T-helper 22 cell (primary cell): ENCODE results near the gene PAN2.
"Not testable (repeated sequence)": the region's sequence is repeated elsewhere in the genome, so short reads cannot be mapped to it uniquely, and the experiment has no call there.

Experiments
- DNase-seq: peaks from one replicate; pipeline ENCODE4 v3.0.0-alpha.2; 2020; ENCODE audit warnings: low read depth

PAN2 gene

DNA sequence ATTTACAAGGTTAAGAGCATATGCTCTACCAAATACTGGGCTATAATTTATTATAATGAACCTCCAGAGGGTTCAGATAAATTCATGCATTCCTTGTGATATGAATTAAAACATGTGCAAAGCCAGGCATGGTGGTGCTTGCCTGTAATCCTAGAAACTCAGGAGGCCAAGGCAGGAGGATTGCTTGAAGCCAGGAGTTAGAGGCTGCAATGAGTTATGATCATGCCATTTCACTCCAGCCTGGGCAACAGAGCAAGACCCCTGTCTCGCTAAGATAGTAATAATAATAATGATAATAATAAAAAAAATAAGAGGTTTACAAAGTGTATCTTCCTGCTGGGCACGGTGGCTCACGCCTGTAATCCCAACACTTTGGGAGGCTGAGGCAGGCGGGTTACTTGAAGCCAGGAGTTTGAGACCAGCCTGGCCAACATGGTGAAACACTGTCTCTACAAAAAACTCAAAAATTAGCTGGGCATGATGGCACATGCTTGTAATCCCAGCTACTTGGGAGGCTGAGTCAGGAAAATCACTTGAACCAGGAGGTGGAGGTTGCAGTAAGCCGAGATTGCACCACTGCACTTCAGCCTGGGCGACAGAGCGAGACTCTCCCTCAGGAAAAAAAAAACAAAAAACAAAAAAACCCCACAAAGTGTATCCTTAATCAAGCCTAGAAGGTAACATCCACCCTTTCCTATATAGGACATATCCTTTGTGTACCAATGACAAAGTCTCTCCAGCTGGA lies 26.4 kb downstream of the PAN2 start:
- DNase-seq, result no peak

DNA sequence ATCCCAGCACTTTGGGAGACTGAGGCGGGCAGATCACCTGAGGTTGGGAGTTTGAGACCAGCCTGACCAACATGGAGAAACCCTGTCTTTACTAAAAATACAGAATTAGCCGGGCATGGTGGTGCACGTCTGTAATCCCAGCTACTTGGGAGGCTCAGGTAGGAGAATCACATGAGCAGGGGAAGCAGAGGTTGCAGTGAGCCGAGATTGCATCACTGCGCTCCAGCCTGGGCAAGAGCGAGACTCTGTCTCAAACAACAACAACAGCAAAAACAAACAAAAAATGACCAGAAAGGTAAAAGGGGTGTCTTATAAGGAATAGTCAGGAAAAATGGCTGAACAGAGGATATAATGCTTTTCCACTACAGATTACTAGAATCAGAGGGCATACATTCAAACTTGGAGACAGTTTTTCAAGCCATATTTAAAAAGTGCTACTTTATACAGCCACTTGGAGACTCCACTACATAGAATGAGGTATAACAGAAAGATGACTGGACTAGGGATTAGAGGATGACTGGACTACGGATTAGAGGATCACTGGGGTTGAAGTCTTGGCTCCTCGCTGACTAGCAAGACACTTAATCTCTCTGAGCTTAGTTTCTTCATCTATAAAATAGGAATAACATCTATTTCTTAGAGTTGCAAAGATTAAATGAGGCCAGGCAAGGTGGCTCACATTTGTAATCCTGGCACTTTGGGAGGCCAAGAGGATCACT lies 28.8 kb downstream of the PAN2 start:
- no peak for DNase-seq

DNA sequence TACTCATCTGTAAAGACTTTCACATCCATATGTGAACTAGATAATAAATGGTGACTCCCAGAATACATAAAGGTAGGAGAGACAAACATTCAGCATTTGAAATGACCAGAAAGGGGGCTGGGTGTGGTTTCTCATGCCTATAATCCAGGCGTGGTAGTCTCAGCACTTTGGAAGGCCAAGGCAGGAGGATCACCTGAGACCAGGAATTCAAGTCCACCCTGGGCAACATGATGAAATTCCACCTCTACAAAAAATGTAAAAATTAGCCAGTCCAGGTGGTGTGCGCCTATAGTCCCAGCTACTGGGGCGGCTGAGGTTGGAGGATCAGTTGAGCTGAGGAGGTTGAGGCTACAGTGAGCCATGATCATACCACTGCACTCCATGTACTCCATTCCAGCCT lies 29.5 kb downstream of the PAN2 start:
- no peak for DNase-seq

DNA sequence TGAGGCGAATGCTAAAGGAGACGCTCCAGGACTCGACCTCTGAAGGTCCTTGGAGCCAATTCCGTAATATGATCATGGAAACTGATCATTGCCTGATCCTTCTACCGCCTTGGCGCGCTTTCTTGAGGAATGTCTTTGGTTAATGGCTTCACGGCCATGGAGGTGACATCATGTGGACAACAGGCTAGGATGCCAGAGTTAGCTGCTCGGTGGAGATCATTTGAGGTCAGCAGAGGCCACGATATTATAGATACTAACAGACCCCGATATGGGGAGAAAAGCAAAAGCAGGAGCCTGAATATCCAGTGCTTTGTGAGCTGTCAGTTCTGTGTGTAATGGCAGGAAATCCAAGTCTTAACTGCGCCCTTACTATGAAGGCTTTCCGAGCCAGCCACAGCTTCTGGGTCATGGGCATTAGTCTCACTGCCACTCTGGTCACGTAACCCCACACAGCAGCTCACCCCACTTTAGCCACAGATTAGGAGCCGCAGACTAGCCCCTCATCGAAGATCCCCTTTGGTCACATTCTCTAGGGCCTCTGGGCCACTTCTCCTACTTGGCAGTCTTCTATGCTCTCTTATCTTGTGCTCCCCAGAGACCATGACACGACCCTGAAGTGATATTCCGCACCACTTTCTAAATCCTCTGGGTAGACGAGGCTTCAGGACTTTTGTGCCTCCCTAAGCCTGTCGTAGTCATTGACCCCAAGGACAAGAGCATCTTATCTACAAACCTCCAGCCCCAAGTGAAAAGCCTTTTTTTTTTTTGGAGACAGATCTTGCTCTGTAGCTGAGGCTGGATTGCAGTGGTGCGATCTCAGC lies 32.9 kb downstream of the PAN2 start:
- DNase-seq, result no peak

DNA sequence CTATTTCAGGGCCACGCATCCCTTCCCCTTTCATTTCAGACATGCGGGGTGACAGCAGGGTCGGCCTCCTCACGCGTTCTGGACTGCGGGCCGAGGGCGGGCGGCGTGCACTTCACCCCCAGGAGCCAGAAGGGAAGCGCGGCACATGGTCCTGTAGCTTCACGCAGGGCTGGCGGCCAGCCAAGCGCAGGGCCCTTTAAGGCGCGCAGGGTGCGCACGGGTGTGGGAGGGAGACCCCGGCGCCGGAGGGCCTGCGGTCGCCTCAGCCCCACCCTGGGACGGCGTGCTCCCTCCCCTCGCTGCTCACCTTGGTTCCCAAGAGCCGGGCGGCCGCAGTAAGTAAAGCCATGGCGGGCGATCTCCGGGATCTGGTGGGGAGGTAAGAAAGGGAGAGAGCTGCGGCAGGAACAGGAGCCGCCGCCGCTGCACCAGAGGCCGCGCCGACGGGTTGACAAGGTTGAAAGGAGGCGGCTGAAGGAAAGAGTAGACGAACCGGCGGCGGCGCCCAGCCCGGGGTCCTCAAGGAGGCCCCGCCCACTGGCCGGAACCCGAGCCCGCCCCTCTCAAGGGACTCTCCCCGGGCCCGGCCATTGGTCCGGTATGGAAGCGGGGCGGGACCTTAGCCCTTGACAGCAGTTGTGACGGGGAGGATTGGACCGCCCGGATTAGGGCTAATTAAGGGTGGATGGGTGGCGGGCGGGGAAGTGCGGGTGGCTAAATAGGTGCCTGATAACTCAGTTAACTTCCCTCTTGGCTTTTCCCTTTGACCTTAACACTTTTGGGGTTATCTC lies 33.8 kb downstream of the PAN2 start, which contains the start of gene CS:
CS (minus strand) TSS at position 478 of the 791 bp plus-strand sequence; CDS start at position 349, 129 bp downstream.
- DNase-seq, result peak; percentile 98

DNA sequence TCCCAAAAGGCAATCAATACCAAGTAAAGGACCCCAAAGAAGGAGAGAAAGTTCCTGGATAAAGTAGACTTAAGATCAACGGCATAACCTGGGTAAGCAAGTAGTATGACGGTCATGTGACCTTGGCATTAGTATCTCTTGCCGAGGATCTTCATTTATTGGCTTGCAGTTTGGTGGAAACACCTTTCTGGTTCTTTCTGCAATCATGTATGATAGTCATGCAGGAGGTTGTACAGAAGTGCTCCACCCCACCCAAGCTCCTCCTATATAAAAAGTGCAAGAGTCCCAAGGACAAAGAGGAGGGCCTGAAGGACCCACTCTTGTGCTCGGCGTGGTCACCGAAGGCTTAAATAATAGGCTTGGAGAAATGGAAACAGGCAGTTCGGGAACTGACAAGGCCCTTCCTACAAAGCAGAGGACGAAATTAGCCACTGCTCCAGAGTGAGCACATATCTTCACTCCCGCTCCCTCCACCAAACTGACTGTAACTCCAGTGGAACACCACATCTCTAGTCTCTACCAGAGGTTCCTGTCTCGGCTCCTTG lies 34.4 kb downstream of the PAN2 start:
- DNase-seq, result no peak

DNA sequence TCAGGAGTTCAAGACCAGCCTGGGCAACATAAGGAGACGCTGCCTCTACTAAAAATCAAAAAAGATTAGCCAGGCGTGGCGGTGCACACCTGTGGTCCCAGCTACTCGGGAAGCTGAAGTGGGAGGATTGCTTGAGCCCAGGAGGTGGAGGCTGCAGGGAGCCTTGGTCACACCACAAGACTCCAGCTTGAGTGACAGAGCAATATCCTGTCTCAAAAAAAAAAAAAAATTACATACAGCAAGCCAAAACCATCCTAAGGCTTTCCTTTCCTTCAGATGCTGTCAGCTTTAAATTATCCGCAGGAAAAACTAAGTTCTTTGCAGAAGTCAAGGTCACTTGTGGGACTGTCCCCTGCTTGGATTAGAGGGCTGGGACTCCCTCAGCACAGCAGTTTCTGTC lies 35.0 kb downstream of the PAN2 start:
- no peak for DNase-seq

DNA sequence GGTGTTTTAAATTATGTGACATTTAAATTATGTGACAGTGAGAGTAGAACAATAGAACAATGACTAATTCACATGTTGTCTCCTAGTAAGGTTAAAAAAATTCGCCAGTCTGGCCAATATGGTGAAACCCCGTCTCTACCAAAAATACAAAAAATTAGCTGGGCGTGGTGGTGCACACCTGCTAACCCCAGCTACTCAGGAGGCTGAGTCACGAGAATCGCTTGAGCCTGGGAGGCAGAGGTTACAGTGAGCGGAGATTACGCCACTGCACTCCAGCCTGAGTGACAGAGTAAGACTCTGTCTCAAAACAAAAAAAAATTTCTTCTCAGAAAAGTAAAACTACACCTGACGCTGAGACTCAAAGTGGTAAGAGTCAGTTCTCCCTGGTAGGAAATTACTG lies 36.4 kb downstream of the PAN2 start:
- DNase-seq, result no peak

DNA sequence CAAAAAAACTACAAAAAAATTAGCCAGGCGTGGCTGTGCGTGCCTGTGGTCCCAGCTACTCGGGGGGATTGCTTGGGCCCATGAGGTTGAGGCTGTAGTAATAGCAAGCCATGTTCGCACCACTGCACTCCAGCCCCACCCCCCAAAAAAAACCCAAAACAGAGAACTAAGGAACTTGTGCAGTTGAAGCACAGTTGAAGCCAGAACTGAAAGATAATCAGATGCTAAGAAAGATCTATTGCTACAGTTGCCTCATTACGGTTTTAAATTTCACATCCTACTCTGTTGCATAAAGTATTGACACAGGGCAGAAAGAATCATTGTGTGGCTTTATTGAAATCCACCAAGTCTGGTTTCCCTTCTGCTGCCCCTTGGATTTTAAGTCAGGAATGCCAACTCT lies 37.5 kb downstream of the PAN2 start:
- no peak for DNase-seq

DNA sequence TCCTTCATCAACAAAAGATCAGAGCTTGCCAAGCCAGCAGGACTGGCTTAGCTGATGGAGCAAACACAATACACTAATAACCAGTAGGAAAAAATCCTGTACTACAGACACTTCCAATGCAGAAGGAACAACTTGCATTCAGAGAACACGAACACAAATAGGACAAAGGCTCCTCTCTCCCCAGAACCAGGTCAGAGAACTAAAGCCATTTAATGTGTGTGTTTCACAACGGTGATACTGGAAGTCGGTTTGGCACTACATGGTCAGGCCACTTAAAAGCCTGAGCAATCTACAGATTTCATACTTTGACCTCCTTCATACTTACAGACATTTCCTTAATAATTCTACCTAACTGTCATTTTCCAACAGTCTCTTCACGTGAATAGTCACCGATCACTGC lies 40.0 kb downstream of the PAN2 start:
- no peak for DNase-seq

DNA sequence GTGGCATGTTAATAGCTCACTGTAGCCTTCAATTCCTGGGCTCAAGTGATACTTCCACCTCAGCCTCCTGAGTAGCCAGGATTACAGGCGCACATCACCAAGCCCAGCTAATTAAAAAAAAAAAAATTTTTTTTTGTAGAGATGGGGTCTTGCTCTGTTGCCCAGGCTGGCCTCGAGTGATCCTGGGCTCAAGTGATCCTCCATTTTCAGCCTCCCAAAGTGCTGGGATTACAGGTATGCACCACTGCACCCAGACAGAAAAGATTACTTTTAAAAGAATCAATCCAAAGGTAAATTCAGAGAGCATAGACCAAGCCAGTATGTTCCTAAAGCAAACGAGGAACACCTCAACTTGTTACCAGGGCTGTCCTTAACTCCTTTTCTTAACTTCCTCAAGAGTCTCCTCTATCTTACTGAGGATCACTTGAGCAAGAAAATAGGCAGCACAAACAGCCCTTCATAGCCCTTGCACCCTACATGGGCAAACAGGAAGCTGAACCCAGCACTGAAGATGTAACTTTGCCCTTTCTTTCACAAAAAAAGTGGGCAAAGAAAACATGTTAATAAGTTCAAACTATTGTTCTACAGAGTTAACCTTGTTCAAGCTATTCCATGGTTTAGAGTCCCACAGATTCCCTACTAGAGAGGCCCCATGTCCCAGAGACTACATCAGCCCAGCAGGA lies 45.0 kb downstream of the PAN2 start:
- DNase-seq, result no peak

DNA sequence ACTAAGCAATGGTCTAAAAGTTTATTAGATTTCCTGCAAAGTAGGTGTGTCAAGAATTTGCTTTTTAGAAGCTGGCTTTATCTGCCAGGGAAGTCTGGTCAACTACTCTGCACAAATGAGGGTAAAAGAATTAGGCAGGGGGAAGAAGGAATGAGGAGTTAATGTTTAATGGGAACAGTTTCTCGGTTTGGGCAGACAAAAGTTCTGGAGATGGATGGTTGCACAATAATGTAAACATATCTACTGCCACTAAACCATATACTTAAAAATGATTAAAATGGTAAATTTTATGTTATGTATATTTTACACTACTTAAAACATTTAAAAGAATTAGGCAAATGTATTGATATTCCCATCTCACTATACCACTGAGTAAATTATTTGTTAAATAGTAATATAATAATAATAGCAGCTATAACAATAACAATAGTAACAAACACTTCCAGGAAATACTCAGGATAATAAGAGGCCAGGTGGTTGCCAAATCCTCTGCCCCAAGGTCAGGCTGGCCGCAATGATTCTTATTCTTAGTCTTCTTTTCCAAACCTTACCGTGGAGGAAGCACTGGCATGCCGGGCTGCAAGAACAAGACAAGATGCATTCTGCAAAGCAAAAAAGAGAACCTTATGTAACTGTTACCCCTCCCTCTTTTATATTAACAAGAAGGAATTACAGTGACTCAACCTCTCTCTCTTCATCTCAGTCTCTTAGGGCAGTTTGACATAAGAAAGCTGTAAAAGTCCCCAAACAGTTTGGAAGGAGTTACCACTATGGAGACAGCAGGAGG lies 47.6 kb downstream of the PAN2 start:
- DNase-seq, result no peak

DNA sequence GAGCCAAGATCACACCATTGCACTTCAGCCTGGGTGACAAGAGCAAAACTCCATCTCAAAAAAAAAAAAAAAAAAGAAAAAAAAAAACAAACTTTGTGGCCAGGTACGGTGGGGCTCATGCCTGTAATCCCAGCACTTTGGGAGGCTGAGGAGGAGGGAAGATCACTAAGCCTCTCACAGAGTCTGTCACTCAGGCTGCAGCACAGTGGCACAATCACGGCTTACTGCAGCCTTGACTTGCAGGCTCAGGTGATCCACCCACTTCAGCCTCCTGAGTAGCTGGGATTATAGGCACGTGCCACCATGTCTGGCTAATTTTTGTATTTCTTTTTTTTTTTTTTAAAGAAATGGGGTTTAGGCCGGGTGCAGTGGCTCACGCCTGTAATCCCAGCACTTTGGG lies 49.5 kb downstream of the PAN2 start:
- DNase-seq, result not testable (repeated sequence)

DNA sequence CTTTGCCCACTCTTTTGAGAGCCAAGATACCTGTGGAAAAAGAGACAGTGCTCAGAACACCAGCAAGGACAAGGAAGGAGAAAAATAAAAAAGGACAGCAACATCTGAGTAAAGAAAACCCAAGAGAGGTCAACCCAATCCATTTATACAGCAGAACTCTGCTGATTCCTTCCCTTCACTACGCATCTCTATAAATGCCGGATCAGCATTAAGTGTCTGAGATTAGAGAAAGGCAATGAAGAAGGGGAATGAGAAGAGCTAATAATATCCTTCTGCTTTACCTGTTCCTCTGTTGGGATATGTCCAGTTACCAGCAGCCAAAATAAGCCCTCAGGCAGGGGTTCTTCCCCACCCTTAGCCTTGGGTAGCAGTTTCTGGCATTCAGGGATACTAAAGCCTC lies 51.2 kb downstream of the PAN2 start:
- no peak for DNase-seq

DNA sequence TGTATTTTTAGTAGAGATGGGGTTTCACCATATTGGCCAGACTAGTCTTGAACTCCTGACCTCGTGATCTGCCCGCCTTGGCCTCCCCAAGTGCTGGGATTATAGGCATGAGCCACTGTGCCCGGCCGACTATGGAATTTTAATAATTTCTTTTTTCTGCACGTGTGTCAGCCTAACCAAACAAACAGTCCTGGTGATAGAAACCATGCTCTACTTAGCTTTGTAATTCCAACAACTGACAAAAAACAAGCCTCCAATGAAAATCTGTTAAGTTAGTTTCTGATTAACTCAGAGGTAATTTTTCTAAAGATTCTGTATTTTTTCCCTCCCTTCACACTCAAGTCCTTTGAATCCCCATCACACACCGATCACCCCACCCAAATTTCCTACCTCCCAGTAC lies 51.8 kb downstream of the PAN2 start:
- DNase-seq, result no peak

DNA sequence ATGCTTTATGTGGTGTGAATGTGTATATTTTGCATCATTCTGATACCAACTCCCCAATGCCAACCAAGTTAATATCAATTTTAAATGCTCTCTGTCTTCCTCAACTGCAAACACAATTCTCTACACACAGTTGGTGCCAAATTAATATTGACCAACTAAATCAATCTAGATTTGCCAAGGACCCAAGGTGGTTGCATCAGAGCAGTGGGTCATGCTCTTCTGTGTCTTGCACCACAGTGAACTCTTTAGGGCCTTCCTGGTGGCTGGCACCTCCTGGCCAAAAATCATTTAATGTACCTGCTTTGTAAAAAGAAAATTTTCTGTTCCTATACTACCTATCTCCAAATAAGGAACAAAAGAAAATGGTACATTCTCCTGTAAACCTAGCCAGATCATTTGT lies 53.0 kb downstream of the PAN2 start:
- DNase-seq, result no peak

DNA sequence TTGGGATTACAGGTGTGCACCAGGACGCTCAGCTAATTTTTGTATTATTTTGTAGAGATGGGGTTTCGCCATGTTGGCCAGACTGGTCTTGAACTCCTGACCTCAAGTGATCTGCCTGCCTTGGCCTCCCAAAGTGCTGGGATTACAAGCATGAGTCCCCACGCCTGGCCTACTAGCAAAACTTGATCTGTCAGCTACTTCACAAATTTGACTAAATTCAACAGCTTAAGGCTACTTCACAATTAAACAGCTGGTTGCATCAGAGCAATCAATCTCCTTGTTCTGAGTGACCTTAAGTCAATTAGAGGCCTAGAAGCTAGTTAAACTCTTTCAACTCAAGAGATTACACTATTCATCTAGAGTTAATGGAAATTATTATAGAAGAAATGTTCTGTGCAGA lies 54.9 kb downstream of the PAN2 start:
- no peak for DNase-seq

DNA sequence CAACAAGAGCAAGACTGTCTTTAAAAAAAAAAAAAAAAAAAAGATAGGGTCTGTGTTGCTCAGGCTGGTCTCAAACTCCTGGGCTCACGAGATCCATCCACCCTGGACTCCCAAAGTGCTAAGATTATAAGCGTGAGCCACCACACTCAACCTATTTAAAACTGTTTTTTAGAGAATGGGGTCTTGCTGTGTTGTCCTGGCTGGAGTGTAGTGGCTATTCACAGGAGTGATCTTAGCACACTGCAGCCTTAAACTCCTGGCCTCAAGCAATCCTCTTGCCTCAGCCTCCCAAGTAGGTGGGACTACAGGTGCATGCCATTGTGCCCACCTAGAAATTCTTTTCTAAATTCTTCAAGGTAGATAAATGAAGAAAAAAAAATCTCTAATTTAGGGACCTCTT lies 59.5 kb downstream of the PAN2 start:
- DNase-seq, result no peak

DNA sequence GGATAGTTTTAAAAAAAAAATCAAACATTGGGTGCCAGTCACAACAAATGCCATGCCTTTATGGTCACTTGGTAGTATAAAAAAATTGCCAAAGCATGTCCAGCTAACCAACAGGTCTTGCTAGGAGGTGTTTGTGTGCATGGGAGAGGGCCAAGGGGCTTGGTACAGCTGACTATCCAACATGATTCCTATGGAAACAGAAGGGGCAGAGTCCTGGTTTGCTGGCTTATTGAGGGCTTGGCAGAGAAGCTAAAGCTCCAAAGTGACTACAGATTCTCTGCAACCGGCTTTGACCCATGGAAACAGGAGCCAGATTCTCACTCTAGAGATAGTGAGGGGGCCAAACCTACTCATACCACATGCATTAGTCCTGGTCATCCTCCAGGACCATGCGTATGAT lies 61.3 kb downstream of the PAN2 start:
- DNase-seq, result not testable (repeated sequence)

DNA sequence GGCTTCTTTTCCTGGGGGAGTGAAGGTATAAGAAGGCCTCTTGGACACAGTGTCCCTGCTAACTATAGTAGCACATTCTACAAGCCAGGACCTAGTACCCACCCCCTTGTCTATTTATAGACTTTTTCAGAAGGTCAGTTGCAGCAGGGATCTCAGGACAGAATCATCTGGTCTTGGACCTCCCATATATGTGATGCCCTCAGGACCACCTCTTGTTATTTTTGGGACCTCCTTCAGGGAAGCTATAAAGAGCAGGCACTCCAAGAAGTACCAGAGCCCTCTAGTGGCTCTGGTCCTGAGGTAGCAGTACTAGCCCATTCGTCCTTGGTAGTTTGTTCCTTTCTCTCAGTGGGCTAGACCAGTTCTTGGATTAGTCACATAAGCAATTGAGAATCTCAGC lies 62.8 kb downstream of the PAN2 start:
- DNase-seq, result no peak
